GM12878 (cell line): Measurements from ENCODE around the gene PCED1B.

Source experiments
- BACH1 ChIP-seq: fragments of 450-650 bp; IDR thresholded peaks from 2 replicates; pipeline ENCODE4 v1.6.1; 2017; ENCODE audit warnings: mild to moderate bottlenecking, borderline replicate concordance
- ESRRA ChIP-seq: IDR thresholded peaks from 2 replicates; pipeline ENCODE4 v1.6.1; 2012; ENCODE audit warnings: mild to moderate bottlenecking, low read length, improper control_type of control experiment
- HDAC2 ChIP-seq: fragments of 200-600 bp; sonication (generic); IDR thresholded peaks from 2 replicates; pipeline ENCODE4 v1.6.1; 2017
- JUND ChIP-seq: IDR thresholded peaks from 2 replicates; pipeline ENCODE4 v1.6.1; 2012; ENCODE audit warnings: low read depth, mild to moderate bottlenecking, low read length, improper control_type of control experiment, moderate library complexity
- MXI1 ChIP-seq: fragments of 150-350 bp; IDR thresholded peaks from 2 replicates; pipeline ENCODE4 v1.6.1; 2011; ENCODE audit warnings: low read depth, mild to moderate bottlenecking, inconsistent platforms, low read length, improper control_type of control experiment
- NFYA ChIP-seq: IDR thresholded peaks from 2 replicates; pipeline ENCODE4 v1.6.1; 2011; ENCODE audit warnings: low read depth, mild to moderate bottlenecking, low read length, improper control_type of control experiment, borderline replicate concordance
- NR2F1 ChIP-seq: fragments of 450-650 bp; conservative IDR thresholded peaks from 2 replicates; pipeline ENCODE4 v1.6.1; 2017; ENCODE audit warnings: mild to moderate bottlenecking
- PKNOX1 ChIP-seq: fragments of 450-650 bp; IDR thresholded peaks from 2 replicates; pipeline ENCODE4 v1.6.1; 2016; ENCODE audit warnings: mild to moderate bottlenecking
- POLR2A ChIP-seq: IDR thresholded peaks from 2 replicates; pipeline ENCODE4 v1.6.1; 2011; ENCODE audit warnings: low read depth, mild to moderate bottlenecking, low read length
- SMARCA5 ChIP-seq: fragments of 450-650 bp; IDR thresholded peaks from 2 replicates; pipeline ENCODE4 v1.6.1; 2017; ENCODE audit warnings: mild to moderate bottlenecking
- YY1 ChIP-seq: IDR thresholded peaks from 2 replicates; pipeline ENCODE4 v1.6.1; 2011; ENCODE audit warnings: low read depth, mild to moderate bottlenecking, low read length
- ZBTB11 ChIP-seq: fragments of 450-650 bp; formaldehyde crosslinking; IDR thresholded peaks from 2 replicates; pipeline ENCODE4 v1.5.0; 2022; ENCODE audit warnings: mild to moderate bottlenecking, missing genetic modification characterization
- TF ChIP-seq, protein P1 (sequence below), 3 experiments: IDR thresholded peaks in 2 of 3; conservative IDR thresholded peaks in 1 of 3; 2 replicates each; pipeline ENCODE4 v1.5.1; 2011; ENCODE audit warnings: low read depth in 3 of 3, low read length in 3 of 3, mild to moderate bottlenecking in 3 of 3, control low read depth in 2 of 3, moderate library complexity in 2 of 3, inconsistent platforms in 1 of 3, mixed read lengths in 1 of 3; ENCODE audit not compliant: control insufficient read depth in 2 of 3, insufficient read depth in 1 of 3; ENCODE audit errors: extremely low read depth in 1 of 3

DNA sequence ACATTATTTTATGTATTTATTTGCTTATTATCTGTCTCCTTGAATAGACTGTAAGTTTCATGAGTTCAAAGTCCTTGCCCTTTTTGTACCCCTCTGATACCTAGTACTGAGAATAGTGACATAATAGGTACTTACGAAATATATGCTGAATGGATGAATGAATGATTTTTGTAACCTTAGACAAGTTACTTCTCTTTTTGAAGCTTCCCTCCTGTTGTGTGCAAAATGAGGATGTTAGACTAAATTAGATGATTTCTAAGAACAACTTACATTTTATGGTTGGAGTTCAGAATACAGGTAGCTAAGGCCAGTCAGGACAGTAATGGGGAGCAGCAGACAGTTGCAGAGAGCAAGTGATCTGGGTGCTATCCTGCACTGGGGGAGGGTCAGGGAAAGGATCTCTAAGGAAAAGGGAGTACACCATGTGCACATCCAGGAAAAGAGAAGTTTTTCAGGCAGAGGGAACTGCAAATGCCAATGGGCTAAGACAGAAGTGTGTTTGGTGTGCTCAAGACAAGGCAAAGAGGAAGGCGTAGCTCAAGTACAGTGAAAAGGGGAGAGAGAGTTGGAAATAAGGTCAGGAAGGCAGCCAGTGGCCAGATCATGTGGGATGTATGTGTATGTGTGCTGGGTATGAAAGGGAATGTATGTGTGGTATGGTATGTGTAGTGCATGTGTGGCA is 59.7 kb downstream of the PCED1B start:
- TF ChIP-seq MXI1, result no peak
- no peak for TF ChIP-seq NFYA
- no peak for TF ChIP-seq POLR2A
- TF ChIP-seq, protein P1, sequence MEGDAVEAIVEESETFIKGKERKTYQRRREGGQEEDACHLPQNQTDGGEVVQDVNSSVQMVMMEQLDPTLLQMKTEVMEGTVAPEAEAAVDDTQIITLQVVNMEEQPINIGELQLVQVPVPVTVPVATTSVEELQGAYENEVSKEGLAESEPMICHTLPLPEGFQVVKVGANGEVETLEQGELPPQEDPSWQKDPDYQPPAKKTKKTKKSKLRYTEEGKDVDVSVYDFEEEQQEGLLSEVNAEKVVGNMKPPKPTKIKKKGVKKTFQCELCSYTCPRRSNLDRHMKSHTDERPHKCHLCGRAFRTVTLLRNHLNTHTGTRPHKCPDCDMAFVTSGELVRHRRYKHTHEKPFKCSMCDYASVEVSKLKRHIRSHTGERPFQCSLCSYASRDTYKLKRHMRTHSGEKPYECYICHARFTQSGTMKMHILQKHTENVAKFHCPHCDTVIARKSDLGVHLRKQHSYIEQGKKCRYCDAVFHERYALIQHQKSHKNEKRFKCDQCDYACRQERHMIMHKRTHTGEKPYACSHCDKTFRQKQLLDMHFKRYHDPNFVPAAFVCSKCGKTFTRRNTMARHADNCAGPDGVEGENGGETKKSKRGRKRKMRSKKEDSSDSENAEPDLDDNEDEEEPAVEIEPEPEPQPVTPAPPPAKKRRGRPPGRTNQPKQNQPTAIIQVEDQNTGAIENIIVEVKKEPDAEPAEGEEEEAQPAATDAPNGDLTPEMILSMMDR (IDR thresholded peaks at IDR 0.05 in 2 of 3, conservative IDR thresholded peaks at IDR 0.05 in 1 of 3; ENCODE audit: control insufficient read depth in 2 of 3, extremely low read depth in 1 of 3, insufficient read depth in 1 of 3, low read depth in 3 of 3, low read length in 3 of 3), result no peak
- TF ChIP-seq YY1, result no peak
- no peak for TF ChIP-seq PKNOX1
- no peak for TF ChIP-seq NR2F1
- no peak for TF ChIP-seq HDAC2
- no peak for TF ChIP-seq JUND
- TF ChIP-seq ESRRA, result no peak
- no peak for TF ChIP-seq ZBTB11
- no peak for TF ChIP-seq SMARCA5
- TF ChIP-seq BACH1, result no peak
